ENCODE results near the gene NDFIP2. TPM values are rescaled to one million over a fixed set of nuclear protein-coding genes. Genes with fewer than 3 reads are reported as not detected.

The NDFIP2 gene
- polyA plus RNA-seq, 1 of the 3 experiments (the other 2 are of a cell fraction), result 21.4 TPM

- H3K9ac ChIP-seq, result no peak overlapping the region
- H3K9me3 ChIP-seq, result no peaks in the 10 kb centered on the region
- H3K79me2 ChIP-seq (ENCODE audit: insufficient read depth), result no peaks in the 10 kb centered on the region
- no peak overlapping the region for H3K27ac ChIP-seq (ENCODE audit: low read depth in 2 of 2, low read length in 1 of 2)
- no peaks in the 10 kb centered on the region for H3K36me3 ChIP-seq (replicated peaks in 1 of 2; ENCODE audit: control insufficient read depth in 1 of 2, insufficient read depth in 2 of 2, low read length in 1 of 2)
- POLR2A ChIA-PET, result interaction anchor here (0.6 kb wide), 1 partner anchor 14 kb away, joined by 3 read pairs; no protein-coding TSS in a partner anchor
- peaks cover 8% of the 10 kb centered on the region for H3F3A ChIP-seq (replicated peaks; ENCODE audit: insufficient read depth)
- H3K4me2 ChIP-seq, result no peak overlapping the region
- TF ChIP-seq JUND (IDR thresholded peaks at IDR 0.05) (no peak), USF2 (IDR thresholded peaks at IDR 0.05; ENCODE audit: borderline replicate concordance, low read depth, low read length) (no peak), TCF12 (IDR thresholded peaks at IDR 0.05) (no peak), MEF2A (IDR thresholded peaks at IDR 0.05; ENCODE audit: borderline replicate concordance, low read depth) (no peak), POLR2AphosphoS5 (IDR thresholded peaks at IDR 0.05; ENCODE audit: low read depth, low read length) (no peak), MAX (IDR thresholded peaks at IDR 0.05; ENCODE audit: low read depth) (no peak), EP300 (IDR thresholded peaks at IDR 0.05; ENCODE audit: borderline replicate concordance in 1 of 2, low read depth in 1 of 2, low read length in 1 of 2) (no peak), NFIC (IDR thresholded peaks at IDR 0.05; ENCODE audit: borderline replicate concordance) (no peak), MXI1 (IDR thresholded peaks at IDR 0.05; ENCODE audit: low read depth, low read length) (no peak), EZH2phosphoT487 (IDR thresholded peaks at IDR 0.05; ENCODE audit: borderline replicate concordance, low read depth) (no peak), TAF1 (IDR thresholded peaks at IDR 0.05; ENCODE audit: borderline replicate concordance, low read depth, low read length) (no peak)
- TF ChIP-seq, protein P1, sequence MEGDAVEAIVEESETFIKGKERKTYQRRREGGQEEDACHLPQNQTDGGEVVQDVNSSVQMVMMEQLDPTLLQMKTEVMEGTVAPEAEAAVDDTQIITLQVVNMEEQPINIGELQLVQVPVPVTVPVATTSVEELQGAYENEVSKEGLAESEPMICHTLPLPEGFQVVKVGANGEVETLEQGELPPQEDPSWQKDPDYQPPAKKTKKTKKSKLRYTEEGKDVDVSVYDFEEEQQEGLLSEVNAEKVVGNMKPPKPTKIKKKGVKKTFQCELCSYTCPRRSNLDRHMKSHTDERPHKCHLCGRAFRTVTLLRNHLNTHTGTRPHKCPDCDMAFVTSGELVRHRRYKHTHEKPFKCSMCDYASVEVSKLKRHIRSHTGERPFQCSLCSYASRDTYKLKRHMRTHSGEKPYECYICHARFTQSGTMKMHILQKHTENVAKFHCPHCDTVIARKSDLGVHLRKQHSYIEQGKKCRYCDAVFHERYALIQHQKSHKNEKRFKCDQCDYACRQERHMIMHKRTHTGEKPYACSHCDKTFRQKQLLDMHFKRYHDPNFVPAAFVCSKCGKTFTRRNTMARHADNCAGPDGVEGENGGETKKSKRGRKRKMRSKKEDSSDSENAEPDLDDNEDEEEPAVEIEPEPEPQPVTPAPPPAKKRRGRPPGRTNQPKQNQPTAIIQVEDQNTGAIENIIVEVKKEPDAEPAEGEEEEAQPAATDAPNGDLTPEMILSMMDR (IDR thresholded peaks at IDR 0.05), result no peak
- TF ChIP-seq, protein P2, sequence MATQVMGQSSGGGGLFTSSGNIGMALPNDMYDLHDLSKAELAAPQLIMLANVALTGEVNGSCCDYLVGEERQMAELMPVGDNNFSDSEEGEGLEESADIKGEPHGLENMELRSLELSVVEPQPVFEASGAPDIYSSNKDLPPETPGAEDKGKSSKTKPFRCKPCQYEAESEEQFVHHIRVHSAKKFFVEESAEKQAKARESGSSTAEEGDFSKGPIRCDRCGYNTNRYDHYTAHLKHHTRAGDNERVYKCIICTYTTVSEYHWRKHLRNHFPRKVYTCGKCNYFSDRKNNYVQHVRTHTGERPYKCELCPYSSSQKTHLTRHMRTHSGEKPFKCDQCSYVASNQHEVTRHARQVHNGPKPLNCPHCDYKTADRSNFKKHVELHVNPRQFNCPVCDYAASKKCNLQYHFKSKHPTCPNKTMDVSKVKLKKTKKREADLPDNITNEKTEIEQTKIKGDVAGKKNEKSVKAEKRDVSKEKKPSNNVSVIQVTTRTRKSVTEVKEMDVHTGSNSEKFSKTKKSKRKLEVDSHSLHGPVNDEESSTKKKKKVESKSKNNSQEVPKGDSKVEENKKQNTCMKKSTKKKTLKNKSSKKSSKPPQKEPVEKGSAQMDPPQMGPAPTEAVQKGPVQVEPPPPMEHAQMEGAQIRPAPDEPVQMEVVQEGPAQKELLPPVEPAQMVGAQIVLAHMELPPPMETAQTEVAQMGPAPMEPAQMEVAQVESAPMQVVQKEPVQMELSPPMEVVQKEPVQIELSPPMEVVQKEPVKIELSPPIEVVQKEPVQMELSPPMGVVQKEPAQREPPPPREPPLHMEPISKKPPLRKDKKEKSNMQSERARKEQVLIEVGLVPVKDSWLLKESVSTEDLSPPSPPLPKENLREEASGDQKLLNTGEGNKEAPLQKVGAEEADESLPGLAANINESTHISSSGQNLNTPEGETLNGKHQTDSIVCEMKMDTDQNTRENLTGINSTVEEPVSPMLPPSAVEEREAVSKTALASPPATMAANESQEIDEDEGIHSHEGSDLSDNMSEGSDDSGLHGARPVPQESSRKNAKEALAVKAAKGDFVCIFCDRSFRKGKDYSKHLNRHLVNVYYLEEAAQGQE (IDR thresholded peaks at IDR 0.05; ENCODE audit: low read depth, low read length), result no peak
- TF ChIP-seq, protein P3, sequence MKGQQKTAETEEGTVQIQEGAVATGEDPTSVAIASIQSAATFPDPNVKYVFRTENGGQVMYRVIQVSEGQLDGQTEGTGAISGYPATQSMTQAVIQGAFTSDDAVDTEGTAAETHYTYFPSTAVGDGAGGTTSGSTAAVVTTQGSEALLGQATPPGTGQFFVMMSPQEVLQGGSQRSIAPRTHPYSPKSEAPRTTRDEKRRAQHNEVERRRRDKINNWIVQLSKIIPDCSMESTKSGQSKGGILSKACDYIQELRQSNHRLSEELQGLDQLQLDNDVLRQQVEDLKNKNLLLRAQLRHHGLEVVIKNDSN (IDR thresholded peaks at IDR 0.05; ENCODE audit: borderline replicate concordance, low read depth), result no peak
- TF ChIP-seq, protein P4, sequence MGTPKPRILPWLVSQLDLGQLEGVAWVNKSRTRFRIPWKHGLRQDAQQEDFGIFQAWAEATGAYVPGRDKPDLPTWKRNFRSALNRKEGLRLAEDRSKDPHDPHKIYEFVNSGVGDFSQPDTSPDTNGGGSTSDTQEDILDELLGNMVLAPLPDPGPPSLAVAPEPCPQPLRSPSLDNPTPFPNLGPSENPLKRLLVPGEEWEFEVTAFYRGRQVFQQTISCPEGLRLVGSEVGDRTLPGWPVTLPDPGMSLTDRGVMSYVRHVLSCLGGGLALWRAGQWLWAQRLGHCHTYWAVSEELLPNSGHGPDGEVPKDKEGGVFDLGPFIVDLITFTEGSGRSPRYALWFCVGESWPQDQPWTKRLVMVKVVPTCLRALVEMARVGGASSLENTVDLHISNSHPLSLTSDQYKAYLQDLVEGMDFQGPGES (IDR thresholded peaks at IDR 0.05; ENCODE audit: low read depth, low read length), result no peak
- no peaks in the 10 kb centered on the region for H3K27me3 ChIP-seq (ENCODE audit: insufficient read depth)
- peaks cover 3 to 4% of the 10 kb centered on the region in 2 experiments; a peak in 3 of 4 replicates for H3K4me1 ChIP-seq (ENCODE audit: control insufficient read depth in 1 of 2, insufficient read depth in 2 of 2, low read depth in 1 of 2, low read length in 1 of 2)
- H3K9me2 ChIP-seq, result no peaks in the 10 kb centered on the region
- WGBS (ENCODE audit: low lambda C conversion rate), result 89% methylated on average over 4 of the region's 4 CpGs
- no peak for DNase-seq
- H2AFZ ChIP-seq (ENCODE audit: low read depth), result no peak overlapping the region
- no peak overlapping the region for H3K4me3 ChIP-seq (ENCODE audit: low read depth in 2 of 2, low read length in 1 of 2)
- no peaks in the 10 kb centered on the region for H4K20me1 ChIP-seq (ENCODE audit: insufficient read depth)
- CTCF ChIA-PET, result interaction anchor here (2.1 kb wide), 1 partner anchor 24 kb away, joined by 7 read pairs; no protein-coding TSS in a partner anchor
Measured at GRCh38 chr13:79447141-79447540, 33.8 kb upstream of the NDFIP2 start.
